D341Med (cell line): Measurements from ENCODE around the gene KRTAP4-4.
"Not testable (repeated sequence)": the region's sequence is repeated elsewhere in the genome, so short reads cannot be mapped to it uniquely, and the experiment has no call there.

Experiments used
- DNase-seq: peaks from one replicate; pipeline ENCODE4 v3.0.0; 2012; ENCODE audit warnings: low spot score

Gene KRTAP4-4

GRCh38 chr17:41160648-41161047, at the start of gene KRTAP4-4:
Gene KRTAP4-4 (minus strand): TSS chr17:41160748. CDS start chr17:41160691, 57 bp downstream.
- no peak for DNase-seq

GRCh38 chr17:41199421-41200078, 39.0 kb upstream of the KRTAP4-4 start:
- DNase-seq, result no peak

- no peak for DNase-seq
These were observed 35.5 kb upstream of the KRTAP4-4 start for GRCh38 chr17:41196068-41196467.

GRCh38 chr17:41190328-41190727, 29.8 kb upstream of the KRTAP4-4 start:
- DNase-seq, result no peak

GRCh38 chr17:41189837-41190318, 29.3 kb upstream of the KRTAP4-4 start, which contains the start of gene KRTAP9-1:
Gene KRTAP9-1 (plus strand): TSS chr17:41189887. CDS start chr17:41189887, 0 bp downstream.
- DNase-seq, result not testable (repeated sequence)

- DNase-seq, result no peak
These were observed 26.3 kb upstream of the KRTAP4-4 start for GRCh38 chr17:41186872-41187271.

GRCh38 chr17:41185001-41185400, 24.5 kb upstream of the KRTAP4-4 start:
- DNase-seq, result no peak

- DNase-seq, result no peak
These were observed 24.0 kb upstream of the KRTAP4-4 start, which contains the start of gene KRTAP4-1 for GRCh38 chr17:41184480-41184961. Gene KRTAP4-1 (minus strand): TSS chr17:41184911. CDS start chr17:41184854, 57 bp downstream.

- no peak for DNase-seq
These were observed 18.5 kb upstream of the KRTAP4-4 start for GRCh38 chr17:41178843-41179616.

- DNase-seq, result no peak
These were observed 17.8 kb upstream of the KRTAP4-4 start for GRCh38 chr17:41178341-41178740.

GRCh38 chr17:41177727-41178271, 17.3 kb upstream of the KRTAP4-4 start, which contains the start of gene KRTAP4-2:
Gene KRTAP4-2 (minus strand): TSS chr17:41178221. CDS start chr17:41178164, 57 bp downstream.
- no peak for DNase-seq

GRCh38 chr17:41176744-41177387, 16.3 kb upstream of the KRTAP4-4 start:
- no peak for DNase-seq

- DNase-seq, result no peak
These were observed 11.3 kb upstream of the KRTAP4-4 start for GRCh38 chr17:41171886-41172285.

GRCh38 chr17:41168121-41168520, 7.6 kb upstream of the KRTAP4-4 start, which contains the start of gene KRTAP4-3:
Gene KRTAP4-3 (minus strand): TSS chr17:41168221. CDS start chr17:41168172, 49 bp downstream.
- DNase-seq, result no peak

- no peak for DNase-seq
These were observed 7.0 kb upstream of the KRTAP4-4 start for GRCh38 chr17:41167561-41167960.

GRCh38 chr17:41163828-41164227, 3.3 kb upstream of the KRTAP4-4 start:
- no peak for DNase-seq

GRCh38 chr17:41160190-41160589, 358 bp downstream of the KRTAP4-4 start:
- DNase-seq, result not testable (repeated sequence)

GRCh38 chr17:41153856-41154255, 6.7 kb downstream of the KRTAP4-4 start:
- DNase-seq, result no peak

- no peak for DNase-seq
These were observed 9.0 kb downstream of the KRTAP4-4 start for GRCh38 chr17:41151525-41151924.

GRCh38 chr17:41150026-41150425, 10.5 kb downstream of the KRTAP4-4 start:
- no peak for DNase-seq

GRCh38 chr17:41149652-41149985, 10.9 kb downstream of the KRTAP4-4 start, which contains the start of gene KRTAP4-5:
Gene KRTAP4-5 (minus strand): TSS chr17:41149825. CDS start chr17:41149767, 58 bp downstream.
- no peak for DNase-seq
